ENCODE measurements around the gene ZNF582.
A peak's percentile ranks its signal among the peaks of the same experiment; 100 is the strongest.

ZNF582 gene

DNA sequence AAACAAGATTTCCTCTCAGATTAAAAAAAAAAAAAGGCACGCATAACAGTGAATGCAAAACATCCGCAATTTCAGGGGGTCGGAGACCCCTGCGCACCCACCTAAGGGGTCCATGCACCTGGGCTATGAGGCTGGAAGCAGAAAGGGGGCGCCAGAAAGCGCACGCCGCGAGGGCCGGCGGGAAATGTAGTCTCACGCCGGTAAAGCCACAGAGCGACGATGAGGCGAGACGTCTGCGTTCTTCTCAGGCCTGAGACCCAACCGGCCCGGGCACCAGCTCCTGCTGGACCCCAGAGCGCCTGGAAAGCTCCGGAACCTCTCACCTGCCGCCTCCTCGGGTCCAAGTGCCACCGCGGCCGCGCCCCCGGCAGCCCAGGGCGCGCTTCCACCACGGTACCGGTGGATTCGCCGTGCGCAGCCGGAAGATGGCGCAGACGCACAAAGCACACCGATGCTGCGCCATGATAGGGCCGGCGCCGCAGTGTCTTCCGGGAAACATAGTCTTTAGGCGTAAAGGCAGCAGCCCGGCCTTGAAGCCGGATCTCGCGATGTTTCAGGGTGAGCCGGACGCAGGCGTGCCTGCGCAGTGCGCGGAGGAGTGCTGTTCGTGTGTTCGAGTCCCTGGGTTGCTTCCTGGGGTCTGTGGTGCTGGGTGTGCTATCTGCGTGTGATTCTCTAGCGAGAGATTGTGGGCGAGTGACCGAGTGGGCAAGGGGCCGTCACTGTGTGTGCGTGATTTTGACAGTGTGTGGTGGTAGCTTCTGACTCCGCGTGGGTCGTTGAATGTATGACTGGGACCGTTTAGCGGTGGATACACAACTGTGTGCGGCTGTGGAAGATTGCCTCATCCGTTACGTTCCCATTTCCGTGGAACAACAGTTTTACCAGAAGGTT is at the start of gene ZNF582:
TSS of gene ZNF582 (minus strand) at position 416 of the 894 bp plus-strand sequence. CDS start 1,782 bp downstream, outside the sequence.
- peak; percentile 63 for DNase-seq

DNA sequence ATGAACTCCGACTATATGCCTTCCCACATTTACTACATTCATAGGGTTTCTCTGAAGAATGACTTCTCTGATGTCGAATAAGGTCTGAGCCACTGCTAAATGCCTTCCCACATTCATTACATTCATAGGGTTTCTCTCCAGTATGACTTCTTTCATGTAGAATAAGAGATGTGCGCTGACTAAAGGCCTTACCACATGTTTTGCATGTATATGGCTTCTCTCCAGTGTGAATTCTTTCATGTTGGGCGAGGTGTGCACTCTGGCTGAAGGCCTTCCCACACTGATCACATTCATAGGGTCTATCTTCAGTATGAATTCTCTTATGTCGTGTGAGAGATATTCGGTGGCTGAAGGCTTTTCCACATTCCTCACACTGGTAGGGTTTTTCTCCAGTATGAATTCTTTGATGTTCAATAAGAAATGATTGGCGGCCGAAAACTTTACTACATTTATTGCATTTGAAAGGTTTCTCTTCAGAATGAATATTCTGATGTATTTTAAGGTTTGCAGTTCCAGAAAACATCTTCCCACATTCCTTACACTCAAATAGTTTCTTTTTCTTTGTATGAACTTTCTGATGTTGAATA is 48.0 kb upstream of the ZNF582 start:
- no peak for DNase-seq

- DNase-seq = no peak
These were observed 30.6 kb upstream of the ZNF582 start for GRCh38 chr19:56423985-56424353.

GRCh38 chr19:56423276-56423984 is 30.1 kb upstream of the ZNF582 start:
- no peak for DNase-seq

DNA sequence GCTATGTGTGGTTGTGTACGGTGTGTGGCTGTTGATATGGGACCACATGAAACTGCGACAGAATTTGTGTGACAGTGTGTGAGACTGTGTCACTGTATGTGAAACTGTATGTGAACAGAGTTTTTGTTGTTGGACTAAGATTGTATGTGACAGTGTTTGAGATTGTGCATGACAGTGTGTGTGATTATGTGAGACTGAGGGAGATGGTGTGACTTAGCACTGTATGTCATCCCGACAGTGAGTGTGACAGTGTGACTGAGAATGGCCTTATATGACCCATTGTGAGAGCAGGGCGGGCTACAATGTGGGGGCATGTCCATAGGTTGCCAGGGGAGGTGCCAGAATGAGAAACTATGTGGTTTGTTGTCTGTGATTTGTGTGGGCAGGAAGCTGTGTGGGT is 11.7 kb upstream of the ZNF582 start:
- DNase-seq = no peak

DNA sequence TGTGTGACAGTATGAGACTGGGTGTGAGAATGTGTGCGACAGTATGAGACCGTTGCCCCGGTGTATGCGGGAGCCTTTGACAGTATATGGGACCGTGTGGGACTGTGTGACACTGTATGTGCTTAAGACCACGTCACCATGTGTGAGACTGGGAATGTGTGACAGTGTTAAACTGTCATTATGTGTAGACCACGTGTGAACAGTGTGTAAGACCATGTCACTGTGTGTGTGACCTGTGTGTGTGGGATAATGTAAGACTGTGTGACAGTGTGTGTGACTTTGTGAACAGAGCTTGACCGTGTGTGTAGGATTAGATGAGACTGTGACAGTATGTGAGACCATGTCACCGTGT is 11.3 kb upstream of the ZNF582 start:
- DNase-seq = no peak

DNA sequence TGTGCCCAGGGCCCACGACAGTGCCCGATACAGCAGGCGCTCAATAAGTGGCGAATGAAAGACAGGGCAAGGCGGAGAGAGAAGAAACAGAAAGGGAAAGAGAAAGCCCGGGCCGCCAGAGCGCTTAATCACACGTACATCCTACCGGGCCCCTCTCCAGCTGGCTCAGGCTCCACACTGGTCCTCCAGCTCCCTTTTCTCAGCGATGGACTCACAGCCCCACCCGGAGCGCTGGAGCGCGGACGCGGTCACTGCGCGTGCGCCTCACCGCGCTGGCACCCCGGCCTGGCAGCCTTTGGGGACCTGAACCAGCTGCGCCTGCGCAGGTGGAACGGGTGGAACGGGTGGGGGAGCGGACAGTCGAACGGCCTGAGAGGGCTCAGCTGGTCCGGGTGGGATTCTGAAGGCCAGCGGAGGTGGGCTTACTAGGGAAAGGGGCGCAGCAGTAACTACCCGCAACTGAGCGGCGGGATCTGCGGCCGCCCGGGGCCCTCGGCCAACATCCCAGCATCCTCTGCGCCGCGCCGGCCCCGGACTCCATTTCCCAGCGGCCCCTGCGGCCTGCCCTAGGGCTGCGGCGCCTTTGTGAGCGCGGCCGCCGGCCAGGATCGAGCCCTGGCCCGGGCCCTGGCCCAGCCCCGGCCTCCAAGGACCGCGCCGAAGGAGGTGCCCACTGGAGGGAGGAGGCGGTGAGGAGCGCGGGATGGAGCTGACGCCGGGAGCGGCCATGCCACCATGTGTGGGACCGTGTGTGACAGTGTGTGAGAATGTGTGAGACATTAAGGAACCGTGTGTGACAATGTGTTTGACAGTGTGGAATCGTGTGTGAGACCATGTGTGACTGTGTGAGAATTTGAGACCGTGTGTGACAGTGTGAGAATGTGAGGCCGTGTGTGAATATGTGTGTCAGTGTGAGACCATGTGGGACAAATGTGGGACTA is 10.7 kb upstream of the ZNF582 start, which contains the start of gene ZNF583:
TSS of gene ZNF583 (plus strand) at position 569 of the 941 bp plus-strand sequence. CDS start 2,783 bp downstream, outside the sequence.
- peak; percentile 51 for DNase-seq

DNA sequence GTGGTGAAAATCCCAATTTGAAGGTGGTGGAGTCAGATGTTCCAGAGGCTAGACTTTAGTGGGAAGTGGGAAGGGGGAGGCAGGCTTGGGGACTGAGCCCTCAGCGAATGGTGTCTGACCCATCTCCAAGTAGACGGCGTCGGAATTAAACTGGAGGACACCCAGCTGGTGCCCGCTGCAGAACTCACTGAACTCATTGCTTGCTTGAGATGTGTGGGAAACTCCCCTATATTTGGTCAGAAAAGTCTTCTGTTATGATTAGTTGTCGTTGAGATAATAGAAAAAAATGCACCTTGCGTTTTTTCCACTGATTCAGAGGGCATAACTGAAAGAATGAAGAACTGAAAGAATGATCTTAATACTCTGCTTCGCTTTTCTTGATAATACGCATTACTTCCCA is 9.9 kb upstream of the ZNF582 start:
- DNase-seq = no peak

GRCh38 chr19:56400485-56400884 is 7.2 kb upstream of the ZNF582 start:
- no peak for DNase-seq

DNA sequence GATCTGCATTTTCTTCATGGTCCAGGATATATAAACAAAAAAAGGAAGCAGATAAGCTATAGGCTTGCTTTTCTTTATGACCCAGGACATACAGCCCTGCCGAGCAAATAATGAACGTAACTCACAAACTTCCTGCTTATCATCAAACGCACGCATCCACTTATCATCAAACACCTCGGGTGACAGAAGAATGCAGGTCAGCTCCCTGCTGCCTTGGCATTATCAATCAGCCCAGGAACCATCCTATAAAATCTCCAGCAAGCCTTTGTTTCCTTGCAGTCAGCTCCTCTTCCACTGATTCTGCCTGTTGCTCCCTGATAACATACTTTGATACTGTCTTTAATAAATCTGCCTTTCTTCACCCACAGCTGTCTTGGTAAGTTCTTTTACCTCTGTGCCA is 5.5 kb upstream of the ZNF582 start:
- DNase-seq = no peak

GRCh38 chr19:56383826-56384605 is 9.3 kb downstream of the ZNF582 start:
- DNase-seq = no peak

DNA sequence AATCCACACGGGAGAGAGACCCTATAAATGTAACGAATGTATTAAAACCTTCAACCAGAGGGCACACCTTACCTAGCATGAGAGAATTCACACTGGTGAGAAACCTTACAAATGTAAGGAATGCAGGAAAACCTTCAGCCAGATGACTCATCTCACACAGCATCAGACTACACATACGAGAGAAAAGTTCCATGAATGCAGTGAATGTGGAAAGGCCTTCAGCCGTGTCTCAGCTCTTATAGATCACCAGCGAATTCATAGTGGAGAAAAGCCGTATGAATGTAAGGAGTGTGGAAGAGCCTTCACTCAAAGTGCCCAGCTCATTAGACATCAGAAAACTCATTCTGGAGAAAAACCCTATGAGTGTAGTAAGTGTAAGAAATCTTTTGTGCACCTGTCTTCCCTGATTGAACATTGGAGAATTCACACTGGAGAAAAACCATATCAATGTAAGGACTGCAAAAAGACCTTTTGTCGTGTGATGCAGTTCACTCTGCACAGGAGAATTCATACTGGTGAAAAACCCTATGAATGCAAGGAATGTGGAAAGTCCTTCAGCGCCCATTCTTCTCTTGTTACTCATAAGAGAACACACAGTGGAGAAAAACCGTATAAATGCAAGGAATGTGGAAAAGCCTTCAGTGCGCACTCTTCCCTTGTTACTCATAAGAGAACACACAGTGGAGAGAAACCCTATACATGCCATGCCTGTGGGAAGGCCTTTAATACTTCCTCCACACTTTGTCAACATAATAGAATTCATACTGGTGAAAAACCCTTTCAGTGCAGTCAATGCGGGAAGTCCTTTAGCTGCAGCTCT is 16.0 kb downstream of the ZNF582 start:
- DNase-seq = no peak

GRCh38 chr19:56372281-56372680 is 21.1 kb downstream of the ZNF582 start:
- DNase-seq = no peak

- DNase-seq = no peak
These were observed 23.3 kb downstream of the ZNF582 start for GRCh38 chr19:56369886-56370676.

GRCh38 chr19:56367829-56368711 is 25.3 kb downstream of the ZNF582 start:
- DNase-seq = peak; percentile 31

- DNase-seq = no peak
These were observed 32.5 kb downstream of the ZNF582 start for GRCh38 chr19:56360841-56361240.

- DNase-seq = no peak
These were observed 36.4 kb downstream of the ZNF582 start for GRCh38 chr19:56356944-56357343.

DNA sequence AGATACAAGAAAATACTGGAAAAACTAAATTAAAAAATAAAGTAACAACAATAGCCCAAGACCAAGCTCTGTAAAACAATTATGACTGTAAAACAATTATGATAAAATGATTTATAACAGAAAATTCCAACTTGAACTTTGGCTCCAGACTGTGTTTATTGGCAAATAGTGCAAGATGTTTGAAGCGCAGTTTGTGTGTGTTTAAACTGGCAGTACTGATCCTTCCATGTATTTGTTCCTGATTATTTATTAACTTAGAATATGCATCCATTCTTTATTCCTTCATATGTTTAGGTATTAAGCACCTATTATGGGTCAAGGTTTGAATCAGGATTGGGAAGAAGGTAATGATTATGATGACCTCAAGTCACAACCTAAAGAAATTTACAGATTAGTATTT is 37.8 kb downstream of the ZNF582 start:
- DNase-seq = no peak

GRCh38 chr19:56351208-56351607 is 42.1 kb downstream of the ZNF582 start:
- DNase-seq = no peak

All from NCI-H1694 treated with DMSO at 0.1 percent for 48 hours (cell line).